ENCODE data around the gene TIGD6.
A peak's percentile ranks its signal among the peaks of the same experiment; 100 is the strongest.

The TIGD6 gene

GRCh38 chr5:150015415-150015814 is 15.0 kb upstream of the TIGD6 start:
- DNase-seq, result no peak

DNA sequence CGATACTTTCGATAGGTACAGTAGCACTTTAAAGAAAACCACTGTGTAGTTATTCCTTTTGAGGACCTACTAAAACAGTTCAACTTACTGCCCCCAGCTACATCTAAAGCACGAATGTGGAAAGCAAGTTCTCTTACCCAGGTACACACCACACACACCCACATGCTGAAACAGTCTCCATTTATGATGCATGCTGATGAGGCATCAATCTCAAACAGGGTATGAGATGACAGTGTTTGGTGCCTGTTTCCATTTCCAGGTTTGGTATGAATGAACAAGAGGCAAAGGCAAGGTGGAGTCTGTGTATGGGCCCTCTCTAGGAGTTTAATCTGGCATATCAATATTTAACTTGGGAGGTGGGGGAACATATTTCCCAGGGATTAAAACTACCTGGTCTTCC is 14.0 kb upstream of the TIGD6 start:
- DNase-seq, result no peak

- no peak for DNase-seq
These were observed 13.5 kb upstream of the TIGD6 start for GRCh38 chr5:150013931-150014330.

GRCh38 chr5:150009671-150010387 is 9.4 kb upstream of the TIGD6 start:
- no peak for DNase-seq

DNA sequence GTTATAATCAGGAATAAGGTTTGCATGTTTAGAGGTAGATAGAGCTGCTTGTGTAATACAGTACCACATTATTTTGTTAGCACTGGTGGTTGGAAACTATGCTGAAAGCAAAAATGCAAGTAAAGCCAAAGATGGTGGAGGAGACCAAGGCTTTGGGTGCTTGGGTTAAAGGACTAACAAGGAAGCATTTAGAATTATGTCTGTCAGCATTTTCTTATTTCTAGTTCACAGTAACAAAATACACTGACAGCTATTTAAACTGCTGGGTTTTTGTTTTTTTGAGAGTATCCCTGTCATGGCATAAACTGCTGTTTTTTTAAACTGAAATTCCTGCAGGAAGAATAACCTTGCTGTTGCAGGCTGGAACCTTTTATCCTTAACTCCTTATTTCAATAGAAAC is 6.6 kb upstream of the TIGD6 start:
- no peak for DNase-seq

- DNase-seq, result no peak
These were observed 5.9 kb upstream of the TIGD6 start for GRCh38 chr5:150006318-150006717.

DNA sequence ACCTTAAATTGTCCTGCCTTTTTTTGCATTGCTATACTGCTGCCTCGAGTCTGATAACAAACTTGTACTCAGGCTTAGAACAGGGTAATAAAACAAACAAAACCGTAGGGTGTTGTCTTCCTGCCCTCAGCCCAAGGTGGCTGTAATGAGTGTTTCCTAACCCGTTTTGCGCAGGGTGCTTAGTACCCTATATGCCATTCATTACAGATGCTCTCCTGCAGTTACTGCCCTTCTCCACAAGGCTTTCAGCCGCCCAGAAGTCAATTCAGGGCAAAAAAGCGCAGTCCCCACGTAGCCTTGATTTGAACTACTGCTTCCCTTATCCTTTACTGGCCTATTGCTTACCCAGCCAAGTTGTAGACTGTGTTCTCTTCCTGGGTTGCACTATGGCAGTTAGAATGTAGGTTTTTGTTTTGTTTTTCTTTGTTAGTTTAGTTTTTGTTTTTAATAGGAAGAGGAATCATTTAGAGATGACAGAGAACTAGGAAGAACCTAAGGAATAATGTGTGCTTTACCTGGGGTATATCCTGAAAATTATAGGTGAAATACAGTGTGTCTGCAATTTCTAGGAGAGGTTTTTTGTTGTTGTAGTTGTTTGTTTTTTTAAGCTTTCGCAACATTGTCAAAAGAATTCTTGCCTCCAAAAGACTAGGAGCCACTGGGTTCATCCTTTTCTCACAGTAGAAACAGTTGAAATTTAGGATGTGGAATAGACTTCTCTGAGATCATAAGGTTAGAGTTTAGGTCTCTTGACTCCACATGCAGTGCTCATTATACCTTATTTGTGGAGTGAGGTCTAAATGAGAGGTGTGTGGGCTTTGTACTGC is 1.4 kb upstream of the TIGD6 start:
- DNase-seq, result peak; percentile 53

DNA sequence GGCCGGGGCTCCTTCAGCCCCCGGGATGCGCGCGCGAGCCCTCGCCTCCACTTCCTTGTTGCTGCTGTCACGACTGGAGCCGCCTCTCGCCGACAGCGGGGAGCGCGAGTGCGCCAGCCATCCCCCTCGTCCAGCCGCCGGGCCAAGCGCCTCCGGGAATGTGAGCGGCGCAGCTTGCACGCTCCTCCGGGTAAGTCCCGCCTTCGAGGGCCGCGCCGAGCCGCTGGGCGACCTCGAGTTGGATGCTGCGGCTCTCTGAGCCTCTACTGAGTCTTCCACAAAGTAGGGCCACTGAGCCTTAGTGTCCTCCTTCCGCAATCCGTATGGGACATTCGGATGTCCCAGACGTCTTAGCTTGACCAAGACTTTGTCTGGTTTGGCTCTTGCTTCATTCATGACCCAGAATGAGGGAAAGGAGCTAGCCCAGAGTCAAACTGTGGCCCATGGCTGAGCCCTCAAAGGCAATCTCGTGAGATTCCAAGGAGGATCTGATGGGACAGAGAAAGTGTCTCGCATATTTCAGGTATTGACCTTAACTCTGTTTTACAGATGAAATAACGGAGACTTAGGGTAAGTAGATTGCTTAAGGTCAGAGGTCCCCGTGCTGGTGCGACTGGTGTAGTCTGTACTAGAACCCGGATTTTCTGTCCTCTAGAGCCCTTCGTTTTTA is 671 bp upstream of the TIGD6 start:
- peak; percentile 61 for DNase-seq

DNA sequence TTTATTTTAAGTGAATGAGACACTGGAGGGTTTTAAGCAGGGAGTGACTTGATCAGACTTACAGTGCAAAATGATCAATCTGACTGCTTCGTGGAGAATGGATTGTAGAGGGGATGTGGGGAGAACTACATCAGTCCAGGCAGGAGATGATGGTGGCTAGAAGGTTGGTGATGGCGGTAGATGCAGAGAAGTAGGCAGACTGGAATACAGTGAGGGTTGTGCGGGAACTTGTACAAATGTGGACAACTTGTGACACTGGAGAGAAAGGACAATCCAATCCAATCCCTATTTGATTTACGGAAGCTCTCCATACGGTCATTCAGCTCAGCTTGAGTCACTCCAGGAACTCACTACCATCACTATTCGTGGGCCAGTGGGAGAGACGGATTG is 593 bp downstream of the TIGD6 start:
- no peak for DNase-seq

- DNase-seq, result no peak
These were observed 1.1 kb downstream of the TIGD6 start for GRCh38 chr5:149999359-149999758.

DNA sequence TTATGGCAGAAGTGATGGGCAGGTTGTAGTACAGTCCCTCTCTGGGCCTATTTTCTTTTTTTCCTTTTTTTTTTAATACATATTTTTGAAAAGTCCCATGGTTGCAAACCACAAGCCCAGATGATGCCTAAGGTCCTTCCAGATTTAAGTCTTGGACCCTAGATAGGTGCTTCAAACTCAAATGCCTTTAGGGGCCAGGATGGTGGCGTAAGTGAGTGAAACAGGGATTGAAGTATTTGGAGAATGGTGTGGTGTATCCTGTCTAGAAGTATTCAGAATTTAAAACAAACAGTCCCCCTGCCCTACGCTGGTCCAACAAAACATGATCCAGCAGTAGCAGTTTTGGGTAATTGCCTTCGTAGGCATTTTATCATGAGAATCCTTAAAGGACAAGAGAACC is 2.2 kb downstream of the TIGD6 start:
- no peak for DNase-seq

- DNase-seq, result no peak
These were observed 4.1 kb downstream of the TIGD6 start for GRCh38 chr5:149996205-149996890.

- DNase-seq, result no peak
These were observed 4.9 kb downstream of the TIGD6 start for GRCh38 chr5:149995385-149996204.

DNA sequence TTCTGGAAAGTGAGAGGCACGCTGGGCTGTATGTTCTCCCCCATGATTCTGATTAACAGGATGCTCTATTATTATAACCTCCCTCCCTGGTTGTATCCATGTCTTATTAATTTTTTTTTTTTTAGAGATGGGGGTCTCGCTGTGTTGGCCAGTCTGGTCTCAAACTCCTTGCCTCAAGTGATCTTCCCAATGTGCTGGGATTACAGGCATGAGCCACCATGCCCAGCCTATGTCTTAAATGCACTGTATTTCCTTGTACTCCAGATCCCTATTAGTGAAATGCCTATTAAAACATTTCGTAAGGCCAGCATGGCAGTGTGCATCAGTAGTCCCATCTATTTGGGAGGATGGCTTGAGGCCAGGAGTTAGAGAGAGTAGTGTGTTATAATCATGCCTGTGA is 7.0 kb downstream of the TIGD6 start:
- no peak for DNase-seq

DNA sequence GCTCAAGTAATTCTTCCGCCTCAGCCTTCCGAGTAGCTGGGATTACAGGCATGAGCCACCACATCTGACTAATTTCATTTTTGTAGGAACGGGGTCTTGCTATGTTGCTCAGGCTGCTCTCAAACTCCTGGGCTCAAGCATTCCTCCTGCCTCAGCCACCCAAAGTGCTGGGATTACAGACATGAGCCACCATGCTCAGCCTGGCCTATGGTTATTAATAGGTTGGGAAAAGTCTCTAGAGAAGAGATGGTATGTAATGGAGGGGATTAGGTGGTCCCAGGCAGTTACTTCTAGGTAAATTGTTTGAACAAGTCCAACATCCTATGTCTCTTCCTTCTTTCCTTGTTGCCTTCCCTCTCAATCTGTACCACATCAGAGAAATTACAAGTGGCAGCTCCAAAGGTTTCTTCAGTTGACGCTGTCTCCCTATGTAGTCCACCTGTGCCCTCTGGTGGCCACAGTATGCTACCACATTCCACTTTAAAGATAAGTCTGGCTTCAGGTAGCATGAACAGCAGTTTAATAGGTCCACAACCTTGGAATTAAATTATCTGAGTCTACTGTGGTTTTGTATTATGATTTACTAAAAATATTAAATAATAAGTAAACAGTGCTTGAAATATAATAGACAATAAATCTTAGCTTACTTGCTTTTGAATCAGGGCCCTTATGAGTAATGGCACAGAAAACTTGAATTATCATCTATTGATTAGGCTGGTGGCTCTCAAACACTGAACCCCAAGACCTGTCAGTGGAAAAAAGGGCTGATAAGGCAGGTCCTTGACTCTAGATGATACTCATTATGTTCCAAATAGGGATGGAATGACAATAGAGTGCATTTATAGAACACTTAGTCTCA is 9.7 kb downstream of the TIGD6 start:
- DNase-seq, result peak; percentile 91

- DNase-seq, result no peak
These were observed 12.3 kb downstream of the TIGD6 start for GRCh38 chr5:149988126-149988525.

DNA sequence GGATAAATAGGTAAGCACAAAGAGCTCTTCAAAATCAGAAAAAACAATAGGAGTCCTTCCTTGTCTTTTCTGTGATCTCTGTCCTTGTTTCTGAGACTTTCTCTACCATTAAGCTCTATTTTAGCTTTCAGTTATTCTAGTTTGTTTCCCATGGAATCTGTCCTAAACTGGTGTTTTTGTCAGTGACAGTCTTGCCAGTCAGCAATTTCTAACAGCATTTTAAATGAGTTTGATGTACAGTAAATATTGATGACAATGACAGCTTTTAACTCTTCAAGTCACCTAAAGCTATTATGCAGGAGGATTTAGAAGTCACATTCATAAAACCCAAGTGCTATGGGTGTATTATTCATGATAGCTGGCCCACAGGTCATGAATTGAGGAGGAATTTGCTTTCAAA is 17.9 kb downstream of the TIGD6 start:
- DNase-seq, result no peak

DNA sequence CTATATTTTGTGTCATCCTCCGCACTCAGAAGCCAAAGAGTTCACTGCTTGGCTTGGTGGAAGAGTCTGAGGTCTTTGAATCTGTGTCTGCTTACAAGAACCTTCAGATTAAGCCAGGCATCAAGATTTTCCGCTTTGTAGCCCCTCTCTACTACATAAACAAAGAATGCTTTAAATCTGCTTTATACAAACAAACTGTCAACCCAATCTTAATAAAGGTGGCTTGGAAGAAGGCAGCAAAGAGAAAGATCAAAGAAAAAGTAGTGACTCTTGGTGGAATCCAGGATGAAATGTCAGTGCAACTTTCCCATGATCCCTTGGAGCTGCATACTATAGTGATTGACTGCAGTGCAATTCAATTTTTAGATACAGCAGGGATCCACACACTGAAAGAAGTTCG is 19.2 kb downstream of the TIGD6 start:
- DNase-seq, result no peak

- DNase-seq, result no peak
These were observed 20.6 kb downstream of the TIGD6 start for GRCh38 chr5:149979896-149980295.

DNA sequence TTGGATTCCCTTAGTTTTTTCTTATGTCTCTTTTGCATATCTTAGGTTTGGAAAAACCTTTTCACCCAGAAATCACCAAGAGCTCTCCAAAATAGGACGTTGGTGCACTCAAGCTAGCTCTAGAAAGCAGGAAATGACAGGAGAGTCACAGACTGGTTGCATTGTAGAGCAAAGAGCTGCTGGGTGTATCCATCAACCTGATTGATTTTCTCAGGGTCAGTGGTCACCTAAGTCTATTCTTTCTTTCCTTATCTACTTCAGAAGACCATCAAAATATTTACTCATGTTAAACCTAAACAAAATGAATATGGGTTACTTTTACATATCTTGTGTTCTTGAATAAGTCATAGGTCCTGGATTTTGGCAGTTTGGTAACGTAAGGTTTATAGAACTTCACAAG is 25.0 kb downstream of the TIGD6 start:
- no peak for DNase-seq

GRCh38 chr5:149969181-149969930 is 31.1 kb downstream of the TIGD6 start:
- no peak for DNase-seq

Data from eye (tissue), 1 donor.